ENCODE results near the gene ZNF618.

ZNF618 gene

DNA sequence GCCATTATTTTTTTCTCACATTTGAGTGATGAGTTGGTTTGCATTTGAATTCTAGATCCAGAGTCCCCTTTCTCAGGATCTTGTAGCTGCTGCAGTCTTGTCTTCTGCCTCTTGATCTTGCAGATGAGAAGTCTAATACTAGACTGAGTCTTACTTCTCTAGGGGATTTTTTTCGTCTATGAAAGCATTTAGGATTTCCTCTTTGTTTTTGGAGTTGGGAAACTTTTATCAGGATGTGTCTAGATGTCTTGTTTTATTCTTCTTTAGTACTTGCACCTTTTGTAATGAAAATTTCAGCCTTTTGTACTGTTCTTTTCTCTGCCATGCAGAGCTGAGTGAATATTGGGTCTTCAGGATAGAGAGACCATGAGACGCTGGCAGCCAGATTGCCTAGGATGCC lies 65.4 kb downstream of the ZNF618 start:
- TF ChIP-seq, protein P1, sequence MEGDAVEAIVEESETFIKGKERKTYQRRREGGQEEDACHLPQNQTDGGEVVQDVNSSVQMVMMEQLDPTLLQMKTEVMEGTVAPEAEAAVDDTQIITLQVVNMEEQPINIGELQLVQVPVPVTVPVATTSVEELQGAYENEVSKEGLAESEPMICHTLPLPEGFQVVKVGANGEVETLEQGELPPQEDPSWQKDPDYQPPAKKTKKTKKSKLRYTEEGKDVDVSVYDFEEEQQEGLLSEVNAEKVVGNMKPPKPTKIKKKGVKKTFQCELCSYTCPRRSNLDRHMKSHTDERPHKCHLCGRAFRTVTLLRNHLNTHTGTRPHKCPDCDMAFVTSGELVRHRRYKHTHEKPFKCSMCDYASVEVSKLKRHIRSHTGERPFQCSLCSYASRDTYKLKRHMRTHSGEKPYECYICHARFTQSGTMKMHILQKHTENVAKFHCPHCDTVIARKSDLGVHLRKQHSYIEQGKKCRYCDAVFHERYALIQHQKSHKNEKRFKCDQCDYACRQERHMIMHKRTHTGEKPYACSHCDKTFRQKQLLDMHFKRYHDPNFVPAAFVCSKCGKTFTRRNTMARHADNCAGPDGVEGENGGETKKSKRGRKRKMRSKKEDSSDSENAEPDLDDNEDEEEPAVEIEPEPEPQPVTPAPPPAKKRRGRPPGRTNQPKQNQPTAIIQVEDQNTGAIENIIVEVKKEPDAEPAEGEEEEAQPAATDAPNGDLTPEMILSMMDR (conservative IDR thresholded peaks at IDR 0.05): no peak
- no peak overlapping the region for H3K27ac ChIP-seq

DNA sequence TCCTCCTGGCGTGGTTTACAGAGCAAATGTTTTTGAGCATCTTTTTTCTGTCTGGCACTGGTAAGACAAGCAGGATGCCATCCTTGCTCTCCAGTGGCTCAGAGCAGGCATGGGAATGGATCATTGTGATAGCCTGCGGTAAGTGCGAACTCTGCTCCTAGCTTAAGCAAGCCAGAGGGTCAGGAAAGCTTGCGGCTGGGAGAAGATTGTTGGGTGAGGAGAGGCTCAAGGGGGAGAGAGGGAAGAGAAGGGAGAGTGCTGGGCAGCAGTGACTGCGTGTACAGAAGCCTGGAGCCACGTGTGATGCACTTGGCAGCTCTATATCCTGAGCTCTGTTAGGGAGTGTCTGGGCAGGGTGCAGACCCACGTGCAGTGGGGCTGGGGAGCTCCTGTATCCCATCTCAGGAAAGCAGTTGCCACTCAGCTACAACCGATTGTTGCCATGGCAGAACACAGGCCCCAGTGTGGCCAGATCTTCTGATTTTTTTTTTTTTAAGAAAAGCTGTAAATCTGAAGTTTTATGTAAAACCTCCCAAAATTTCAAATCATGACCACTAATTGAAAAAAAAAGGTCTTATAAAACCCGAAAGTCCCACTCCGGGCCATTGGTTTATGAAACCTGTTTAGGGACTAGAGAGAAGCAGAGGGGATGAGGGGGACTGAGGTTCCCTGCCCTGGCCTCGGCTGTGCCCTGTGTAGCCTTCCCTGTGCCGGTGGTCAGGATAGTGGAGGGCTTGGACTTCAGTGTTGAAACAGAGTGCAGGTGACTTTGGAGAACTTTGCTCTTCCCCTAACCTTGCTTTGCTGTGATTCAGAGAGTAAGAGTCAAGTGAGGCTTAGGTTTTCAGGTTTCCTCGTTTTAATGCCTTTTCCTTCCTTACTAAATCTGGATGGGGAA lies 67.3 kb downstream of the ZNF618 start:
- no peak overlapping the region for H3K27ac ChIP-seq
- TF ChIP-seq, protein P1 (conservative IDR thresholded peaks at IDR 0.05): no peak

DNA sequence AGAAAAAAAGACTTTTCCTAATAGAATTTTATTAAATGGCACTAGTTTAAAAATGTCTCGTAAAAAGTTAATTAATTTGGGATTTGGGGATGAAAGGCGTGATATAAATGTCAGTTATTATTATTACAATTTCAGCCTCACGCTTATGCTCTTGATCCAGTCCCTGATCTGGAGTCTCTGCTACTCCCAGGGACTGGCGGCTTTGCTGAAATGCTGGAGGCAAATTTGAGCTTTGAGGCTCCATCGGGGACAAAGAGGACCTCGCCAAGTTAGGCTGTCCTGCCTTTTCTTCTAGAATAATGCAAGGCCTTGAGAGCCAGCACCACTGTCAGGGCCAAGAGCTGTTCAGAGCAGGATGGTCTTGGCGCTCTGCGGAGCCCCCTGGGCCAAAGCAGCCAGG lies 69.7 kb downstream of the ZNF618 start:
- TF ChIP-seq, protein P1 (conservative IDR thresholded peaks at IDR 0.05): no peak
- H3K27ac ChIP-seq: no peak overlapping the region

DNA sequence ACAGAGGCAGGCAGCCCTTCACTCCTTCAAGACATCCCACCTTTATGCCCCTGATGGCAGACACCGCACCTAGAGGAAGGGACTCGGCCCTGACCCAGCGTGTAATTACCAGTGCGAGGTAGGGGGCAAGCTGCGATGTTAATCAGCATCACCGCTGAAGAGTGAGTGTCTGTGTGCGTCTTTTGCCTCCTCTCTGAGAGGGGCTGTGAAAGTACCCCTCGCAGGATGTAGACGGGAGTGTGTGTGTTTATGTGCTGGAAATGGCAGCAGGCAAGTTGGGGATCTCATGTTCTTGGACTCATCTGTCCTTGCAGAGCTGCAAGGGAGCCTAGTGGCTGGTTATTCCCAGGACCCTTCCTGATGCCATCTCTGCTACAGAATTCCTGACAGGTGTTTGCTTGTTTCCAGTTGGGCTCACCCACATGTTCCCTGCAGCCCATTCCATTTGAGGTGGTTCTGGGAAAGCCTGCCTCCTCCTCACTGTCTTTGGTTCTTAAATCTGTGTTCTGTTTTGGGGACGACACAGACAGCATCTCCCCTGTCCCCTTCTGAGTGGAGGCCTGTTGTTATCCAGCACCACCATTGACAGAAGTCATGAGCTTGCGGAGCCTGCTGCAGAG lies 70.5 kb downstream of the ZNF618 start:
- no peak overlapping the region; the same call in 1 of the 2 replicates for H3K27ac ChIP-seq
- TF ChIP-seq, protein P1 (conservative IDR thresholded peaks at IDR 0.05): no peak

DNA sequence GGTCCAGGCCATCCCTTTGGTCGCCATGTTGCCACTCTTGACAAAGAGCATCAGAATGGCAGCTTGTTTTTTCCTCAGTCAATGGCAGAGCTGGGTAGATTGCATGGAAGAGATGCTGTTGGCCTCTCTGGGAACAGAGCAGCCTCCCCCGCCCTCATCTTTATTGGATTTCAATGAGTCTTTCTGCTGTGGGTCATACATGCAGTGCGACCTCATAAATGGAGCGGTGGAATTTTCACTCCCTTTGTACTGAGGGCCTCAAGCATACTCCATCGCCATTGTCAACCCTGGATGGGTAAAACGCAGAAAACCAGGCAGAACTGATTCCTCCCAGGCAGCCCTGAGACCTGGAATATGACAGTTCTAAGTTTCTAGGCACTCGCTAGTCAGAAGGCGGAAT lies 71.8 kb downstream of the ZNF618 start:
- TF ChIP-seq, protein P1 (conservative IDR thresholded peaks at IDR 0.05): no peak
- H3K27ac ChIP-seq: peak overlapping the region; percentile 28

DNA sequence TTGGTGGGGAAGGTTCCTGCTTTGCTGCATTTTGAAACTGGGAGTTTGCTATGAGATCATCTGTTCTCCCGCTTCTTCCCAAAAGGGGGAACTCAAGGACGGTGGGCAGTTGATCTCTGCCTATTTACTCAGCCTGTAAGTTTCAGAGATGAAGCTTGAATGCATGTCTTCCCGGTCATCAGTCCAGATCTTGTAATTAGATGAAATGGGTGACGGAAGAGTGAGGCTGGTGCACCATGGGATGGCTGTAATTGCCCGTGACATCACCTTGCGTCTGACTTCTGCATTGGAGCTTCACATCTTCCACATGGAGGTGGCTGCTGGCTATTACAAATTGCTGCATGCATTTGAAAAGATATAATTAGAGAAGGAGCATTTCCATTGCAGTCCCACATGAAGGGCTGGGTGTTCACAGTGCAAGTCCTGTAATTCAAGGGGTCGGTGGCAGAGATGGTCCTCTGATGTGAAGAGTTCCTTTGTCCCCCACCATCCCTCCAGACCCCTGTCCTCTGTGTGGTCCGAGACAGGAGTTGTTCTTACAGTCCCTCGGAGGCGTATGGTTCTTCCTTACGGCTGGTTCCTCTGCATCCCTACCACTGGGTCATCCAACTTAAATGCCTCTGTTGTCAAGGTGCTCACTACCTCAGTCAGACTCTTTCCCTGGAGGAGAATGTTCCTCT lies 72.9 kb downstream of the ZNF618 start:
- no peak overlapping the region for H3K27ac ChIP-seq

More for the DNA sequence above, 72.9 kb downstream of the ZNF618 start:
- TF ChIP-seq, protein P1 (conservative IDR thresholded peaks at IDR 0.05): no peak
